DMS153 treated with DMSO at 0.1 percent for 48 hours (cell line): ENCODE data around the gene NR4A2.

Experiments used
- DNase-seq: peaks from one replicate; lab custom pipeline; 2025; ENCODE audit not compliant: unreplicated experiment; lab: John Stamatoyannopoulos, UW

Gene NR4A2

GRCh38 chr2:156332534-156333273 is at the start of gene NR4A2:
Gene NR4A2, minus strand, starts transcription at chr2:156332721. Its CDS starts 2,535 bp downstream, at chr2:156330186.
- peak; percentile 85 for DNase-seq

- no peak for DNase-seq
Measured at GRCh38 chr2:156380117-156380645, 47.7 kb upstream of the NR4A2 start.

GRCh38 chr2:156379714-156380113 is 47.2 kb upstream of the NR4A2 start:
- no peak for DNase-seq

GRCh38 chr2:156379071-156379470 is 46.5 kb upstream of the NR4A2 start:
- DNase-seq: no peak

- no peak for DNase-seq
Measured at GRCh38 chr2:156366753-156367152, 34.2 kb upstream of the NR4A2 start.

GRCh38 chr2:156363141-156363540 is 30.6 kb upstream of the NR4A2 start:
- DNase-seq: no peak

GRCh38 chr2:156356014-156356754 is 23.7 kb upstream of the NR4A2 start:
- DNase-seq: no peak

- DNase-seq: no peak
Measured at GRCh38 chr2:156352911-156353310, 20.4 kb upstream of the NR4A2 start.

GRCh38 chr2:156350374-156351142 is 18.0 kb upstream of the NR4A2 start:
- no peak for DNase-seq

- DNase-seq: no peak
Measured at GRCh38 chr2:156349605-156350004, 17.1 kb upstream of the NR4A2 start.

- DNase-seq: no peak
Measured at GRCh38 chr2:156349161-156349560, 16.6 kb upstream of the NR4A2 start.

GRCh38 chr2:156347431-156347830 is 14.9 kb upstream of the NR4A2 start:
- DNase-seq: no peak

- DNase-seq: no peak
Measured at GRCh38 chr2:156346731-156347130, 14.2 kb upstream of the NR4A2 start.

- DNase-seq: no peak
Measured at GRCh38 chr2:156345582-156345981, 13.1 kb upstream of the NR4A2 start.

- no peak for DNase-seq
Measured at GRCh38 chr2:156343940-156344301, 11.4 kb upstream of the NR4A2 start.

- no peak for DNase-seq
Measured at GRCh38 chr2:156343096-156343939, 10.8 kb upstream of the NR4A2 start.

GRCh38 chr2:156342254-156343095 is 10.0 kb upstream of the NR4A2 start:
- DNase-seq: peak; percentile 60

GRCh38 chr2:156341452-156342253 is 9.1 kb upstream of the NR4A2 start:
- DNase-seq: peak; percentile 91
